NCI-H1436 treated with DMSO at 0.1 percent for 48 hours (cell line): ENCODE measurements around the gene PTH.

Experiments
- DNase-seq: peaks from one replicate; lab custom pipeline; 2025; lab: John Stamatoyannopoulos, UW

PTH gene

GRCh38 chr11:13448876-13449275, 46.9 kb downstream of the PTH start:
- DNase-seq = no peak

- DNase-seq = no peak
Measured at GRCh38 chr11:13446444-13446843, 49.4 kb downstream of the PTH start.

- no peak for DNase-seq
Measured at GRCh38 chr11:13445588-13445987, 50.2 kb downstream of the PTH start.
